ENCODE data around the gene PTPRC.

GRCh38 chr1:198662821-198663220 is 24.0 kb downstream of the PTPRC start:
- TF ChIP-seq, protein P1, sequence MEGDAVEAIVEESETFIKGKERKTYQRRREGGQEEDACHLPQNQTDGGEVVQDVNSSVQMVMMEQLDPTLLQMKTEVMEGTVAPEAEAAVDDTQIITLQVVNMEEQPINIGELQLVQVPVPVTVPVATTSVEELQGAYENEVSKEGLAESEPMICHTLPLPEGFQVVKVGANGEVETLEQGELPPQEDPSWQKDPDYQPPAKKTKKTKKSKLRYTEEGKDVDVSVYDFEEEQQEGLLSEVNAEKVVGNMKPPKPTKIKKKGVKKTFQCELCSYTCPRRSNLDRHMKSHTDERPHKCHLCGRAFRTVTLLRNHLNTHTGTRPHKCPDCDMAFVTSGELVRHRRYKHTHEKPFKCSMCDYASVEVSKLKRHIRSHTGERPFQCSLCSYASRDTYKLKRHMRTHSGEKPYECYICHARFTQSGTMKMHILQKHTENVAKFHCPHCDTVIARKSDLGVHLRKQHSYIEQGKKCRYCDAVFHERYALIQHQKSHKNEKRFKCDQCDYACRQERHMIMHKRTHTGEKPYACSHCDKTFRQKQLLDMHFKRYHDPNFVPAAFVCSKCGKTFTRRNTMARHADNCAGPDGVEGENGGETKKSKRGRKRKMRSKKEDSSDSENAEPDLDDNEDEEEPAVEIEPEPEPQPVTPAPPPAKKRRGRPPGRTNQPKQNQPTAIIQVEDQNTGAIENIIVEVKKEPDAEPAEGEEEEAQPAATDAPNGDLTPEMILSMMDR (IDR thresholded peaks at IDR 0.05), result no peak
- TF ChIP-seq POLR2AphosphoS5 (IDR thresholded peaks at IDR 0.05), result no peak
- no peak for TF ChIP-seq EP300 (IDR thresholded peaks at IDR 0.05)
- no peak for TF ChIP-seq POLR2A (IDR thresholded peaks at IDR 0.05)

Data from suprapubic skin (tissue), 4 donors.